ENCODE results near the gene ZWILCH.

GRCh38 chr15:66515901-66516322, 10.8 kb downstream of the ZWILCH start:
- no peak for TF ChIP-seq HMGXB4 (CRISPR knock-in tag; IDR thresholded peaks at IDR 0.05)
- no peak for TF ChIP-seq JUN (CRISPR knock-in tag; IDR thresholded peaks at IDR 0.05)
- no peak for TF ChIP-seq CTCF (IDR thresholded peaks at IDR 0.05)
- no peak for TF ChIP-seq STAT6 (CRISPR knock-in tag; conservative IDR thresholded peaks at IDR 0.05; ENCODE audit: low read depth)
- TF ChIP-seq, protein P1, sequence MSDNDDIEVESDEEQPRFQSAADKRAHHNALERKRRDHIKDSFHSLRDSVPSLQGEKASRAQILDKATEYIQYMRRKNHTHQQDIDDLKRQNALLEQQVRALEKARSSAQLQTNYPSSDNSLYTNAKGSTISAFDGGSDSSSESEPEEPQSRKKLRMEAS (CRISPR knock-in tag; IDR thresholded peaks at IDR 0.05): no peak
- TF ChIP-seq, protein P2, sequence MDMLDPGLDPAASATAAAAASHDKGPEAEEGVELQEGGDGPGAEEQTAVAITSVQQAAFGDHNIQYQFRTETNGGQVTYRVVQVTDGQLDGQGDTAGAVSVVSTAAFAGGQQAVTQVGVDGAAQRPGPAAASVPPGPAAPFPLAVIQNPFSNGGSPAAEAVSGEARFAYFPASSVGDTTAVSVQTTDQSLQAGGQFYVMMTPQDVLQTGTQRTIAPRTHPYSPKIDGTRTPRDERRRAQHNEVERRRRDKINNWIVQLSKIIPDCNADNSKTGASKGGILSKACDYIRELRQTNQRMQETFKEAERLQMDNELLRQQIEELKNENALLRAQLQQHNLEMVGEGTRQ (CRISPR knock-in tag; IDR thresholded peaks at IDR 0.05): no peak
- no peak for TF ChIP-seq ZNF232 (CRISPR knock-in tag; IDR thresholded peaks at IDR 0.05)
- TF ChIP-seq ETV6 (CRISPR knock-in tag; IDR thresholded peaks at IDR 0.05): no peak
- TF ChIP-seq, protein P3, sequence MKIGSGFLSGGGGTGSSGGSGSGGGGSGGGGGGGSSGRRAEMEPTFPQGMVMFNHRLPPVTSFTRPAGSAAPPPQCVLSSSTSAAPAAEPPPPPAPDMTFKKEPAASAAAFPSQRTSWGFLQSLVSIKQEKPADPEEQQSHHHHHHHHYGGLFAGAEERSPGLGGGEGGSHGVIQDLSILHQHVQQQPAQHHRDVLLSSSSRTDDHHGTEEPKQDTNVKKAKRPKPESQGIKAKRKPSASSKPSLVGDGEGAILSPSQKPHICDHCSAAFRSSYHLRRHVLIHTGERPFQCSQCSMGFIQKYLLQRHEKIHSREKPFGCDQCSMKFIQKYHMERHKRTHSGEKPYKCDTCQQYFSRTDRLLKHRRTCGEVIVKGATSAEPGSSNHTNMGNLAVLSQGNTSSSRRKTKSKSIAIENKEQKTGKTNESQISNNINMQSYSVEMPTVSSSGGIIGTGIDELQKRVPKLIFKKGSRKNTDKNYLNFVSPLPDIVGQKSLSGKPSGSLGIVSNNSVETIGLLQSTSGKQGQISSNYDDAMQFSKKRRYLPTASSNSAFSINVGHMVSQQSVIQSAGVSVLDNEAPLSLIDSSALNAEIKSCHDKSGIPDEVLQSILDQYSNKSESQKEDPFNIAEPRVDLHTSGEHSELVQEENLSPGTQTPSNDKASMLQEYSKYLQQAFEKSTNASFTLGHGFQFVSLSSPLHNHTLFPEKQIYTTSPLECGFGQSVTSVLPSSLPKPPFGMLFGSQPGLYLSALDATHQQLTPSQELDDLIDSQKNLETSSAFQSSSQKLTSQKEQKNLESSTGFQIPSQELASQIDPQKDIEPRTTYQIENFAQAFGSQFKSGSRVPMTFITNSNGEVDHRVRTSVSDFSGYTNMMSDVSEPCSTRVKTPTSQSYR (CRISPR knock-in tag; IDR thresholded peaks at IDR 0.05): no peak
- TF ChIP-seq ZNF512 (CRISPR knock-in tag; IDR thresholded peaks at IDR 0.05; ENCODE audit: borderline replicate concordance): no peak
- TF ChIP-seq ZNF263 (CRISPR knock-in tag; IDR thresholded peaks at IDR 0.05; ENCODE audit: low read depth): no peak
- TF ChIP-seq ZMAT4 (CRISPR knock-in tag; IDR thresholded peaks at IDR 0.05): no peak
- TF ChIP-seq NR2C2 (CRISPR knock-in tag; IDR thresholded peaks at IDR 0.05): no peak
- TF ChIP-seq SP1 (CRISPR knock-in tag; conservative IDR thresholded peaks at IDR 0.05): no peak

Measured in WTC11 (cell line).